NCI-H2171 treated with DMSO at 0.1 percent for 48 hours (cell line): ENCODE data around the gene AHRR.
A peak's percentile ranks its signal among the peaks of the same experiment; 100 is the strongest.

ENCODE experiments used
- DNase-seq: peaks from one replicate; lab custom pipeline; 2025; lab: John Stamatoyannopoulos, UW

Gene AHRR

DNA sequence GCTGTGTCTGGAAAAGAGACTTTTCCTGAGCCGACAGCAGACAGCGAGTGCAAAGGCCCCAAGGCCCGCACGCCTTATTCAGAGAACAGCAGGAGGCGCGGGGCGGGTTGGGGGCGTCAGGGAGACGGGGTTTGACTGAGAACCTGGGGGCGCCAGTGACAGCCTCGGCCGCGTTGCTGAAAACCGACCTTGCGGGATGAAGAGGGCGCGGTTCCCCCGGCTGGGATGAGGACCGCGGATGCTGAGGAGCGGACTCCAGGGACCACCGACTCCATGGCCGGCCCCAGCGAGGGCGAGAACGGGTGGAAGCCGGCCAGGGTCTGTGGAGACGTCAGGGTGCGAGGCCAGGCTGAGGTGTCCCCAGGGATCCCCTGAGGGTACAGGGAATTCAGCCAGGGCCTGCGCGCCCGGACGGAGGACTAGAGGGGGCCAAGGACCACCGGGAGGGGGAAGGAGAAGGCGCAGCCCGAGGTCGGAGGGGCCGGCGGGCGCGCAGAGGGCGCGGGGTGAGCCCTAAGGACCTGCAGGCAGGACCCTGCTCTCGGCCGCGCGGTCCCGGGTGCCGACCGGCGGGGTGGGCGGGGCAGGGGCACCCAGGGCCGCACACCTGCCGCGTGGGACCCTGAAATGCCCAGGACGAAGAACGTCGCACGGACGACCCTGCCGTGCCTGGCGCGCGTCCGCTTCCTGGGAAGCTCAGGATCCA lies 837 bp upstream of the AHRR start:
- DNase-seq, result no peak

DNA sequence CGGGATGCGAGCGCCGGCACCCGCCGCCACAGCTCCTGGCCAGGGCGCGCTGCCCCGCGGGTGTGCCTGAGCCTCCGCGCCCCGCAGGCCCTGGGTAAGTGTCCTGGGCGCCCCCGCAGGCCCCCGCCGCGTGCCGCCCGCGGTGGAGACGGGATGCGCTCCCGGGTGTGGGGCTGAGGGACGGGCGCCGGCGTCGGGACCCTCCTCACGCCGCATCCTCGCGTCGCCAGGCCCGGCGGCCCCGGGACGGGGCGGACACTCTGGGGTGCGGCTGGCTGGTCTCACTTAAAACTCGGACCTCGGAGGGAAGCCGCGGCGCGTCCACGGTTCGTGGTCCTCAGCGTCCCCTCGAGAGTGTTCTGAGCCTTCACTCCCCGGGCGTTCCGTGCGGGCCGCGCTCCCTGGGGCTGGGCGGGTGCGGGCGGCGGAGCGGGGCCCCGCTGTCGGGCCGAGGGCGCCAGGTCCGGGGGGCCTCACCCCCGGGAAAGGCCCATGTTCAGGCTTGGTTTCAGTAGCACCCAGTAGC lies 275 bp downstream of the AHRR start:
- no peak for DNase-seq

DNA sequence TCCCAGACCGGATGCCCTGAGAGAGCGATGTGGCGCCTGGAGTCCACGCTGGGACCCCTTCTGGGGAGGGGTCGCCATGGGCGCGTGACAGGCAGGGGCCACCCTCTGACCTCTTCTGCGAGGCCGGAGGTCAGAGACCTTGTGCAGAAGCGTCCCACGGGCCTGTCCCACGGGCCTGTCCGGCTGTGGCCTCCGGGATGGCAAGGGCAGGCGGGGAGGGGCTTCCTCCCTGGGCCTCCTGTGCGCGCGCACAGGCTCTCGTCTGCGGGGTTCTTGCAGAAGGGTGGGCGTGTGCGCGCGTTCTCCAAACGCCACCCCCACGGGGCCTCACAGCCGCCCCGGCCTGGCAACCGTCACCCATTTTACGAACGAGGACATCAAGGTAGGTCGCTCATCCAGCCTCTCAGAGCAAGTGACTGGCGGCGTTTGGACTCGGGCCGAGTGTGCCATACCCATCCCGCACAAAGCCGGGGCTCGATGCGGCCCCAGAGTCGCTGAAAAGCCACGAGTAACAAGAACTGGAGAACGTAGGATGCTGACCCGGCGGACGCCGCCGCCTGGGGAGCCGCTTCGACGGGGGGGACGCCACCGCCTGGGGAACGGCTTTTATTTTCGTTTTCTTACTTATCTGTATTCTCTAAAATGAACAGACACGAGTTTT lies 897 bp downstream of the AHRR start:
- no peak for DNase-seq

DNA sequence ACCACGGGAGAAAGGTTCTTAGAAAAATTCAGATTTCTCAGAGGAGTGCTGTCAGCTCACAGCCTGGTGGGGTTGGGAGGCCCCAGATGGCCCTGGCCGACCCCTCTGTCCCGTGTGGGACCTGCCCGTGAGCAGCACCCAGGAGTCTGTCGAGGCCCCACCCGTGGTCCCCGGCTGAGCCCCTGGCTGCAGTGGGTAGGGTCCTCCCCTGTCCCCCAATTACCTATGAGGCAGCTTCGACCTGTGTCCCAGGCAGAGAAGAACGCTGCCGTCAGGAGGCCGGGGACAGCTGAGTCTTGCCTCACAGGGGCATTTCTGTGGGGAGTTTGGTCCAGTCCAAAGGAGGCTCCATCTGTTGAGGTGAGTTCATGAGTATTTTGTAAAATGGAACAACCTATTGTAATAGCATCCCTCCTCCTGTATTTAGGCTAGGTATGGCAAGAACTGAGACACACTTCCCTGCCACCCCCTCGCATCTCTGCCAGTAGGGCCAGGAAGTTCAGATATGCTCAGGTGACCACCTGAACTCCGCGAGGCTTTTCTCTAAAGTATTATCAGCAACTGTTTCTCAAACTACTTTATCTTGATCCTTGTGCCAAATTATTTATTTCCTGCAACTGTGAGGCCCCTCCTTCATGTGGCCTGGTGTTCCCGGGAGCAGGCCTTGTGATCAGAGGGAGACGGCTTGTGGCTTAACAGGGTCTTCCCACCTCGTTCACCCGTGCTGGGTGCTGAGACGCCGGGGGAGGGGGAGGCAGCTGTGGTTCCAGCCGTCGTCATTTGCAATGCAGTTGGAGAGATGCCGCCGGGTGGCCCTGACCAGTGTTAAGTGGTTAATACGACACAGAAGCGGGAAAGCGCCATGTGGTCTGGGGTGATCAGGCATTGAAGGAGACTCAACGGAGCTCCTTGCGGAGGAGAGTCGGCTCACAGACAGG lies 1.7 kb downstream of the AHRR start:
- DNase-seq, result no peak

DNA sequence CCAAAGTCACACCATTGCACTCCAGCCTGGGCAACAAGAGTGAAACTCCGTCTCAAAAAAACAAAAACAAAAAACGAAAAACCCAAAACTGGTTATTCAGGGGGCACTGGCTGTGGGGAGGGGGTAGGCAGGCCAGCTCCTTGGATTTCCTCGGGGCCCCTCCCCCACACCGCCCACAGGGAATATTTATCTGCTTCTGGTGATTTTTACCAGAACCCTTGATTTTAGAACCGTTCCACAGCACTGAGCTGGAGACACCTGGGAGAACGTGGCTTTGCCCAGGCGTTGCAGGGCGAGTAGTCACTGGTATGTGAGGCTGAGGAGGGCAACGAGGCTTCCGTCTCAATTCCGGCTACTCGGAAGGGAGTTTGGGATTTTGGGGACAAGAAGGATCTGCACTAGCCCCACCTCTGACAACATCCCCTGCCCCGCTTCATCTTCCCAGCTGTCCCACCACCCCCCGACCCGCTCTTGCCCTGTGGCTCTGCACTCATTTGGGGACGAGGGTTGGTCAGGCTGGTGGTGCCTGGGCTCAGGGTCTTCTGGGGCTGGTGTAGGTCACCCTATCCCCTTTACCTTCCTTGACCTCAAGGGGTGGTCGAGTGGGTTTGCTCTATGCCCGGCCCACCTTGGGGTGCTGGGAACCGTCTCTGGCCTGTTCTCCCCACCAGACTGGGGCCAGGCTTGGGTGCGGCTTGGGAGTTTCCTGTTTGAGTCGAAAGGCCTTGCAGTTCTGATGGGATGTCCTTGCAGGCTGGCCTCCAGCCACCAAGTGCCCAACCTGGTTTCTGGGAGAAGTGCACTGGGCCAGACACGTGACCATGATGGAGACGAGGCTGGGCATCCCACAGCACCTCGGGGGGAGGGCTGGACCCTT lies 3.5 kb downstream of the AHRR start:
- DNase-seq, result no peak

DNA sequence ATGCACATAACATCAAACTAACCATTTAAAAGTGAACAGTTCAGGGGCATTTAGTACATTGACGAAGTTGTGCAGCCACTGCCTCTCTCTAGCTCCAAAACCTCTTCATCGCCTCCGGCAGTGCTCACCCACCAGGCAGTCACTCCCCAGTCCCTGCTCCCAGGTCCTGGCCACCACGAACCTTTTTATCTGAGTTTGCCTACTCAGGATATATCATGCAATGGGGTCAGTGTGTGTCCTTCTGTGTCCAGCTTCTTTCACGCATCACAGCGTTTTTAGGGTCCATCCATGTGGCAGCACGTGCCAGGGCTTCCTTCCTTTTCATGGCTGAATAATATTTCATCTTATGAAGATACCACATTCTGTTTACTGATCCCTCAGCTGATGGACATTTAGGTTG lies 4.6 kb downstream of the AHRR start:
- no peak for DNase-seq

DNA sequence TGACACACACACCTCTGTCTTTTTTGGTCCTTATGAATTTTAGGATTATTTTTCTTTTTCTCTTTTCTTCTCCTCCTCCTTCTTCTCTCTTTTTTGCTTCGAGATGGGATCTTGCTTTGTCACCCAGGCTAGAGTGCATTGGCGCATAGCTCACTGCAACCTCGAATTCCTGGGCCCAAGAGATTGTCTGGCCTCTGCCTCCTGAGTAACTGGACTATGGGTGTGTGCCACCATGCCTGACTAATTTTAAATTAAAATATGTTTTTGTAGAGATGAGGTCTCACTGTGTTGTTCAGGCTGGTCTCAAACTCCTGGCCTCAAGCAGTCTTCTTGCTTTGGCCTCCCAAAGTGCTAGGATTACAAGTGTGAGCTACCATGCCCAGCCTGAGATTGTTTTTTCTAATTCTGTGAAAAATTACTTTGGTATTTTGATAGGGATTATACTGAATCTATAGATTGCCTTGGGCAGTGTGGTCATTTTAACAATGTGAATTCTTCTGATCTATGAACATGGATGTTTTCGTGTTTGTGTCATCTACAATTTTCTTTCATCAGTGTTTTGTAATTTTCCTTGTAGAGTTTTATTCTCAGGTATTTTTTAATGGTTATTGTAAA lies 7.7 kb downstream of the AHRR start:
- no peak for DNase-seq

DNA sequence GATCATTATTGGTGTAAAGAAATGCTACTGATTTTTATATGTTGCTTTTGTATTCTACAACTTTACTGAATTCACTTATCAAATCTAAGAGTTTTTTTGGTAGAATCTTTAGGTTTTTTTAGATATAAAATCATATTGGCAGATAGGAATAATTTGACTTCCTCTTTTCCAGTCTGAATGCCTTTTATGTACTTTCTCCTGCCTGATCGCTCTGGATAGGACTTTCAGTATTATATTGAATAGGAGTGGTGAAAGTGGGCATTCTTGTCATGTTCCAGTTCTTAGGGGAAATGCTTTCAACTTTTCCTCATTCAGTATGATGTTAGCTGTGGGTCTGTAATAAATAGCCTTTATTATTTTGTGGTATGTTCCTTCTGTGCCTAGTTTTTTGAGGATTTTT lies 8.3 kb downstream of the AHRR start:
- DNase-seq, result no peak

DNA sequence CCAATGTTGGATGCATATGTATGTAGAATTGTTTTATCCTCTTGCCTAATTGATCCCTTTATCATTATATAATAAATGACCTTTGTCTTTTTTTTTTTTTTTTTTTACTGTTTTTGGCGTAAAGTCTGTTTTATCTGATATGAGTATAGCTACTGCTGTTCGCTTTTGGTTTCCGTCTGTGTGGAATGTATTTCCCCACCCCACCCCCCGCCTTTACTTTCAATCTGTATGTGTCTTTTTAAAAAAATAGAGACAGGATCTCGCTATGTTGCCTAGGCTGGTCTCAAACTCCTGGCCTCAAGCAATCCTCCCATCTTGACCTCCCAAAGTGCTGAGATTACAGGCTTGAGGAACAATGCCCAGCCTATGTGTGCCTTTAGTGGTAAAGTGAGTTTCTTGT lies 11.3 kb downstream of the AHRR start:
- no peak for DNase-seq

DNA sequence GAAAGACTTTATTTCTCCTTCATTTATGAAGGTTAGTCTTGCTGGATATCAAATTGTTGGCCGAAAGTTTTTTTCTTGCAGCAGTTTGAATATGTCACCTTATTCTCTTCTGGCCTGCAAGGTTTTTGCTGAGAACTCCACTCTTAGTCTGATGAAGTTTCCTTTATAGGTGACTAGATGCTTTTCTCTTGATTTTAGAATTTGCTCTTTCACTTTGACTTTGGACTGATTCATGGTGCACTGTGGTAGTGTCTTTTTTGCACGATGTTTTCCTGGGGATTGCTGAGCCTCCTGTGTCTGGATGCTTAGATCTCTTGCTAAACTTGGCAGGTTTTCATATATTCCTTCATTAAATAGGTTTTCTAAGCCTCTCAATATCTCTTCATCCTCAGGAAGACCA lies 12.4 kb downstream of the AHRR start:
- DNase-seq, result no peak

DNA sequence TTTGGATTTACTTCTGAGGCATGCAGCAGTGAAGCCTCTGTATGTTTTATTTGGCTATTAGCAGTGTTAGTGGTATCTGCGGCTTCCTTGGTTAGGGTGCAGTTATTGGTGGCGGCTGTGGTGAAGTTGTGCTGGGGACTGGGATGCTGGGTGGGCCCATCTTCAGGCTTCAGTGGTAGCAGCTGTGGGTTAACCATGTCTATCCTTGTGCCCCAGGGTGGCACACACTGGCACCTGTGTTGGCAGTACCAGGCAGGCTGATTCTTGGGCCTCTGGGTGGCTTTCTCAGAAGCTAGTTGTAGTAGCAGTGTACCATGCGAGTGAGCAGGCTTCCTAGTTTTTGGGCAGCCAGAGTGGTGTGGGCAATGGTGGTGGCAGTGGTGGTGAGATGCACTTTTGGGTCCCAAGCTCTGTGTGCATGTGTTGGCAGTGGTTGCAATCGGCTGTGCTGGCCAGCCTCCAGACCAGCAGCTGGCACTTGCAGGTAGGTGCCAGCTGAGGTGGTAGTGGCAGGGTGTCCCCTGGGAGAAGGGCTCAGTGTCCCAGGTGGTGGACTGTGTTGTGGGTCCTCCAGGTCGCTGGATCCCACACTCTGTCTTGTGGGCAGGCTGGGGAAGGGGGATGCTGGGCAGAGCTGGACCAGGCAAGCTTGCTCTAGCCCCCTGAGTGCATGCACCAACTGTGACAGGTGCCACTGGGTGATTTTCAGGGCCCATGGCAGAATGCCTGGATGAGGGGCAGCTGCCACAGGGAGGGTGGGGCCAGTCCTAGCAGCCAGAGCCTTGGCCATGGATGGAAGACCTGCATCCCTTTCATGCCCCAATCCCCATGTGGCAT lies 13.6 kb downstream of the AHRR start:
- peak; percentile 46 for DNase-seq

DNA sequence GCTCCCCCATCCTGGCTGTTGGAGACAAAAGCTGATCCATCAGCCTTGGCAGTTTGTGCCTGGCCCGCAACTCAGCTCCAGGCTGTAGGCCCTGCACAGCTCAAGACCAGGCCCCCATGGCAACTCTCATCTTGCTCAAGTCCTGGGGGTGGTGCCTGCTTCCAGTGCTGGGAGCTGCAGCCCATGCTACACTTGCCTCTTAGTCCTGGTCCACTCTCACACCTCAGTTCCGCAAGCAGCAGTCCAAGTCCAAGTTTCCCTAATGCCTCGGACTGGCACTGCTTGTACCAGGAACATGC lies 14.2 kb downstream of the AHRR start:
- DNase-seq, result no peak

DNA sequence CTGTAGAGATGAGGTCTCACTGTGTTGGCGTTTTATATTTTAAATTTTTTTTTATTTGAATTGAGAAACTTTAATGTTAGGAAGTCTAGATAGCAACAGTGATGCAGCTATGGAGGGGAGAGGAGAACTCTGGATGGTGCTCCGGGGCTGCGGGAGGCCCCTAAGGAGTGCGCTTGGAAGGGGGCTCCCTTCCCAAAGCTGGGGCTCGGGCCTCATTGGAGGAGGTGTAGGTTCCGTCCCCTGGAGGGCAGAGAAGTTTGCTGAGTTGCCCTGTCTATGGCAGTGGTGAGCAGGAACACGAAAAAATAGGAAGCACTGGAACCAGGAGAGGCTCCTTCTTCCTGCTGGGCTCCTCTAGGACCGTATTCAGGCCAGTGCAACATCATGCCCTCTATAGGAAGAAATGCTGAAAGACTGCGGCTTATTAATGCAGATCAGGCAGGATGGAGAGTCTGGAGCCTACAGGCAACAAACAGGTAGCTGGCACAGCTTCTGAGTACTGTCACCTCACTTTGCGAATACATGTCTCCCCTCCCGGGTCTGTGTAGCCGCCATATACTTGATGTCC lies 16.1 kb downstream of the AHRR start:
- DNase-seq, result no peak

DNA sequence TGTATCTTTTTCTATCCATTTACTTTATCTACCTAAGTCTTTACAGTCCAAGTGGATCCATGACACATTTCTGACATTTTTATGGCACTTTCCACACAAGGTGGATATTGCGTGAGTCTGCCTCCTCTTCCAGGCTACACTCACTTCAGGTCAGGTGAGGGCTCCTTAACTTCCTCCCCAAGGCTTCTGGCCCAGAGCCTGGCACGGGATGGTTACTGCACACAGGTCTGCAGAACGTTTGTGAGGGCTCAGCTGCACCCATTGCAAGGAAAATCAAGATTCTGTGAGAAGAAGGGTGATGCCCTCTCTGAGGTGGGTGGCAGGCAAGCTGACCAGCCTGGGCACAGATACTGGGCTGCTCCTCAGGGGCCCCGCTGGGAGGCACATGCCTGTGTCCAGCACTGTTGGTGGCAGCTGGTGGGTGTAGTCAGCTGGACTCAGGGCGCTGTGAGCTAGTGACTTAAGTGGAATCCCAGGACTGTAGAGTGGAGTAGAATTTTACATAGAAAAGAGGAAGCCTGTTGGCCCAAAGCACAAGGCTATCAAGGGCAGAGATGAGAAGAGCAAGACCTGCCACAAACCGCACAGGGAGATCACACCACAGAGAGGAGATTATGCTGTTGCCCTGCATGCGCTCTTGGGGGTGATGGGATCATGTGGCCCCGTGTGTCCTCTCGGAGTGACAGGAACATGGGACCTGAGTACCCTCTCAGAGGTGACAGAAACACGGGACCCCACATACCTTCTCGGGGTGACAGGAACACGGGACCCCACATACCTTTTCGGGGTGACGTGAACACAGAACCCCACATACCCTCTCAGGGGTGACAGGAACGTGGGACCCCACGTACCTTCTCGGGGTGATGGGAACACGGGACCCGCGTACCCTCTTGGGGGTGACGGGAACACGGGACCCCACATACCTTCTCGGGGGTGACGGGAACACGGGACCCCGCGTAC lies 21.3 kb downstream of the AHRR start:
- DNase-seq, result no peak

DNA sequence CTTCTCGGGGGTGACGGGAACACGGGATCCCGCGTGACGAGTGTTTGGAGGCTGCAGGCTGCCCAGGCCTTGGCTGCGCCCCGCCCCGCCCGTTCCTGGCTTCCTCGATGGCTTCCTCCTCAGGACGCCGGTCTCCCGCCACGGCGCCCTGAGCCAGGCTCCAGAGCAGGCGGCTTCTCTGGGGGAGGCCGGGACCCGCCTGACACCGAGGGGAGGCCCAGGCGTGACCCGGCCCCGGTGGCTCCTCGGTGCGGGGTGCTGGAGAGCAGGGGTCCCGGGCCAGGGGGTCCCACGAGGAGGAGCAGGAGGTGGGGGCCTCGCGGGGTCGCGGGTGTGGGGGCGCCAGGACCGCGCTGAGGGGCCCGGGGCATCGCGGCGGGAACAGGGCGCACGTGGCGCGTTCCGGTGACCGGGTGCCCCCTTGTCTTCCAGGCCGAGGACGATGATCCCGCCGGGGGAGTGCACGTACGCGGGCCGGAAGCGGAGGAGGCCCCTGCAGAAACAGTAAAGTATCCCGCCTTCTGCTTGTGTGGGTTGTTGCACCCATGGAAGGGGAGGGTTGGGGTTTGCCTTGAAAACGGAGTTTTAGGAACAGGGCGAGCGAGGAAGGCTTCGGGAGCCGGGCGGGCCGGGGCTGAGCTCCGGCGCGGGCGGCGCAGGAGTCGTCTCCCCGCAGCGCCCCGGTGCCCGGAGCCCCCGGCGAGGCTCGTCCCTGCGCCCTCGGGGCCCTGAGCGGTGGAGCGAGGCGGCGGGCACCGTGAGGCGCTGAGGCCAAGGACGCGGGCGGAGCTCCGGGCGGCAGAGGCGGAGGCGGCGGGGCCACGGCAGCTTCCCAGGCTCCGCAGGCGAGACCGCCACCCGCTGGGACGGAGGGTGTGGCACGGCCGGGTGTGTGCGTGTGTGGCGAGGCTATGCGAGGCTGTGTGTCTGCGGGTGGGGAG lies 22.2 kb downstream of the AHRR start:
- DNase-seq, result peak; percentile 77

DNA sequence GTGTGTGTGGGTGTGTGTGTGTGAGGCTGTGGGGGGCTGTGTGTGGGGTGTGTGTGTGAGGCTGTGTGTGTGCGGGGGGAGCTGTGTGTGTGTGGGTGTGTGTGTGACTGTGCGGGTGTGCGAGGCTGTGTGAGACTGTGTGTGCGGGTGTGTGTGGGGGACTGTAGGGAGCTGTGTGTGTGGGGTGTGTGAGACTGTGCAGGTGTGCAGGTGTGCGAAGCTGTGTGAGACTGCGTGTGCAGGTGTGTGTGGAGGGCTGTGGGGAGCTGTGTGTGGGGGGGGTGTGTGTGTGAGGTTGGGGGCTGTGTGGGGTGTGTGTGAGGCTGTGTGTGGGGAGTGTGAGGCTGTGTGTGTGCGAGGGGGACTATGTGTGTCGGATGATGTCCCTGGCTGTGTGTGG lies 23.2 kb downstream of the AHRR start:
- no peak for DNase-seq

DNA sequence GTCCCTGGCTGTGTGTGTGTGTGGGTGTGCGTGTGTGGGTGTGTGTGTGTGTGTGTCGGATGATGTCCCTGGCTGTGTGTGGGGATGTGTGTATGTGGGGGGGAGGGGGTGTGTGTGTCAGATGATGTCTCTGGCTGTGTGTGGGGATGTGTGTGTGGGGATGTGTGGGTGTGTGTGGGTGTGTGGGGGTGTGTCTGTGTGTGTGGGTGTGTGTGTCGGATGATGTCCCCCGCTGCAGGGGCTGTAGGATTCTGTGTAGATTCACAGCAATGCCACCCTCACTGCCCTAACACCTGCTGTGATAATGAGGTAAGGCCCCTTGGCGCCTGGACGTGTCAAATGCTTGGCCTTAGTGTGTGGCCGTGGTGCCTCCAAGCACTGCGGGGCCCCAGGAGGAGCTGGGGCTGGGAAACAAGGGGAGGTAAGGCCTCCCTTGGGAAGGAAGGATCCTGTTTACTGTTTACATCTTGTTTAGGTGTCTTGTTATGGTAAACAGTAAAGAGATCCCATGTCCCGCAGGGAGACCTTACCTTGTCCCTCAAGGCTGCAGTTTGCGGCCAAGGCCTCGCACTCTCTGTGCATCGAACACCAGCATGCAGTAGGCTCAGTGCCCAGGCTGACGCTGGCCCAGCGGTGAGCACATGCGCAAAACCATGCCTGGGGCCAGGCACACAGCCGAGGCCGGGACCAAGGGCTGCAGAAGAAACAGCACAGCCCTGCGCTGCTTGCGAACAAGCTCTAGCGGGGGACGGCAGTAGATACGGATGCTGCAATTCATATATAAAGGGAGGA lies 24.1 kb downstream of the AHRR start:
- no peak for DNase-seq
